ENCODE data around the gene LRRIQ4. TPM values are rescaled to one million over a fixed set of nuclear protein-coding genes. Genes with fewer than 3 reads are reported as not detected.

LRRIQ4 gene
- total and polyA plus RNA-seq, 2 experiments from 2014 or later = 0.15 TPM; not detected in 1

DNA sequence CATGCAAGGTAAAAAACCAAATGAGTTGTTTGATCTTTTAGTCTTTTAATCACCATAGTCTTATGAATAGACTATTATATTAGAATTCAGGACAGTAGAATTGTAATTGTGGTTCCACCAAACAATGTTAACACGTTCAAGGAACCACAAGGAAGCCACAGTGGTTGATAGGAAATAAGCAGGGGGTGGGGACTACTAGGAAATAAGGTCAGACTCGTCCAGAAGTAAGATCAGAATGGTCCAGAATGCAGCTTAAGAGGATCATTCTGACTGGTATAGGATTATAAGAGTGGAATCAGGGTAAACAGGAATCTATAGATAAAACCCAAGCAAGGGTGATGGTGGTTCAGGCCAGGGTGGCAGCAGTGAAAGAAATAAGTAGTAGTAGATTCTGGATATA lies 31.9 kb upstream of the LRRIQ4 start:
- no peaks in the 10 kb centered on the region for H3K9me3 ChIP-seq (ENCODE audit: low read depth)
- peaks cover 93% of the 10 kb centered on the region for H3K36me3 ChIP-seq
- no peaks in the 10 kb centered on the region for H3K4me1 ChIP-seq (ENCODE audit: low read depth)
- no peak overlapping the region for H3K4me3 ChIP-seq
- H3K27ac ChIP-seq = no peak overlapping the region
- H3K27me3 ChIP-seq = no peaks in the 10 kb centered on the region
- DNase-seq (ENCODE audit: low read depth in 1 of 2, low spot score in 1 of 2) = no peak
- TF ChIP-seq, protein P1, sequence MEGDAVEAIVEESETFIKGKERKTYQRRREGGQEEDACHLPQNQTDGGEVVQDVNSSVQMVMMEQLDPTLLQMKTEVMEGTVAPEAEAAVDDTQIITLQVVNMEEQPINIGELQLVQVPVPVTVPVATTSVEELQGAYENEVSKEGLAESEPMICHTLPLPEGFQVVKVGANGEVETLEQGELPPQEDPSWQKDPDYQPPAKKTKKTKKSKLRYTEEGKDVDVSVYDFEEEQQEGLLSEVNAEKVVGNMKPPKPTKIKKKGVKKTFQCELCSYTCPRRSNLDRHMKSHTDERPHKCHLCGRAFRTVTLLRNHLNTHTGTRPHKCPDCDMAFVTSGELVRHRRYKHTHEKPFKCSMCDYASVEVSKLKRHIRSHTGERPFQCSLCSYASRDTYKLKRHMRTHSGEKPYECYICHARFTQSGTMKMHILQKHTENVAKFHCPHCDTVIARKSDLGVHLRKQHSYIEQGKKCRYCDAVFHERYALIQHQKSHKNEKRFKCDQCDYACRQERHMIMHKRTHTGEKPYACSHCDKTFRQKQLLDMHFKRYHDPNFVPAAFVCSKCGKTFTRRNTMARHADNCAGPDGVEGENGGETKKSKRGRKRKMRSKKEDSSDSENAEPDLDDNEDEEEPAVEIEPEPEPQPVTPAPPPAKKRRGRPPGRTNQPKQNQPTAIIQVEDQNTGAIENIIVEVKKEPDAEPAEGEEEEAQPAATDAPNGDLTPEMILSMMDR (IDR thresholded peaks at IDR 0.05; ENCODE audit: low read depth, low read length) = no peak

GRCh38 chr3:169781209-169781855 lies 31.3 kb upstream of the LRRIQ4 start:
- Histone ChIP-seq H3K36me3 (peaks cover 93% of the 10 kb centered on the region), H3K27ac (no peak overlapping the region), H3K4me3 (no peak overlapping the region), H3K9me3 (ENCODE audit: low read depth) (no peaks in the 10 kb centered on the region), H3K27me3 (no peaks in the 10 kb centered on the region), H3K4me1 (ENCODE audit: low read depth) (no peaks in the 10 kb centered on the region)
- TF ChIP-seq, protein P1 (IDR thresholded peaks at IDR 0.05; ENCODE audit: low read depth, low read length) = no peak
- DNase-seq (ENCODE audit: low read depth in 1 of 2, low spot score in 1 of 2) = no peak

DNA sequence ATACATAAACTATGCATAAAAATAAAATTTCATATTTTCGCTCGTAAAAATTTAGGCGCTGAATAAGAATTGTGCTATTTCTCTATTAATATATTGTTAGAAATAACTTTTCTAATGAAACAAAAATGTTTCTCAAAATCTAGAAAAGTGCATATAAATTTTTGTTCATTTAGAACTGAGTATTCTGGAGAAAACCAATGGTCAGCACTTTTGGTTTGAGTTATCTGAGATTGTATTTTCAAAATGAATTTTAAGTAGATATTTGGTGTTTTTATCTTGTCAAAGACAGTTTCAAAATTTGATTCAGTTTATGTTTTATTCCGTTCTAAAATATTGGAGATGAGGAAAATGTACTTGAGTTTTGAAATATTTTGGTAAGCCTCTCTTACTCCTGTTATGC lies 25.6 kb upstream of the LRRIQ4 start:
- Histone ChIP-seq H3K27ac (no peak overlapping the region), H3K9me3 (ENCODE audit: low read depth) (no peaks in the 10 kb centered on the region), H3K4me1 (ENCODE audit: low read depth) (no peaks in the 10 kb centered on the region), H3K27me3 (no peaks in the 10 kb centered on the region), H3K36me3 (peaks cover 58% of the 10 kb centered on the region), H3K4me3 (no peak overlapping the region)
- TF ChIP-seq, protein P1 (IDR thresholded peaks at IDR 0.05; ENCODE audit: low read depth, low read length) = no peak
- DNase-seq (ENCODE audit: low read depth in 1 of 2, low spot score in 1 of 2) = no peak

- Histone ChIP-seq H3K36me3 (peaks cover 51% of the 10 kb centered on the region), H3K4me3 (no peak overlapping the region), H3K27ac (no peak overlapping the region), H3K4me1 (ENCODE audit: low read depth) (no peaks in the 10 kb centered on the region), H3K9me3 (ENCODE audit: low read depth) (no peaks in the 10 kb centered on the region), H3K27me3 (no peaks in the 10 kb centered on the region)
- no peak for DNase-seq (ENCODE audit: low read depth in 1 of 2, low spot score in 1 of 2)
- TF ChIP-seq, protein P1 (IDR thresholded peaks at IDR 0.05; ENCODE audit: low read depth, low read length) = no peak
Measured at GRCh38 chr3:169787791-169788190, 24.9 kb upstream of the LRRIQ4 start.

DNA sequence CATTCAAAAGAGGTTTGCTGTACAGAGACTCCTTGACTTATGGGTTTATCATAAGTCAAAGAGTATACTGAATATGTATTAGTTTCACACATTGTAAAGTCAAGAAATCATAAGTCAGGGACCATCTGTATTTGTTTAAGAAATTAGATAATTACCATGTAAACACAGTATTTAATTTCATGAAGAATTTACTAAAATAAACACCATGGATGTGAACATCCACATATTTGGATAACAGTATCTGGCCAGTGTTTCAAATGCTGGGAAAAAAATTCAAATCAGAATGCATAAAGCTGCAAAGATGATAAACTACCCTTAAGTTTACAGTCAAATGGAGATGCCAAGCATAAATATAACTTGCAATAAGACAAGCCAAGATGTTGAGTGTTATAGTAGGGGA lies 22.5 kb upstream of the LRRIQ4 start:
- H3K9me3 ChIP-seq (ENCODE audit: low read depth) = no peaks in the 10 kb centered on the region
- H3K27ac ChIP-seq = no peak overlapping the region
- DNase-seq (ENCODE audit: low read depth in 1 of 2, low spot score in 1 of 2) = no peak
- TF ChIP-seq, protein P1 (IDR thresholded peaks at IDR 0.05; ENCODE audit: low read depth, low read length) = no peak
- H3K36me3 ChIP-seq = peaks cover 33% of the 10 kb centered on the region
- H3K4me3 ChIP-seq = no peak overlapping the region
- H3K4me1 ChIP-seq (ENCODE audit: low read depth) = no peaks in the 10 kb centered on the region
- no peaks in the 10 kb centered on the region for H3K27me3 ChIP-seq

All from cardiac muscle cell (in vitro differentiated cells and primary cell).